T-helper 2 cell treated with Interferon-gamma antibody and Interleukin-4, amounts not matched to agents 100 ng/mL and 5 ng/mL, for 36 hours (primary cell): ENCODE results near the gene CCN6. TPM values are rescaled to one million over a fixed set of nuclear protein-coding genes. Genes with fewer than 3 reads are reported as not detected.

ENCODE experiments used
- intact Hi-C: fragments of 100-400 bp; cut with micrococcal nuclease; formaldehyde crosslinking; loops from one replicate; pipeline ENCODE4 v1.15.1; 2023
- total RNA-seq: library from RNA; stranded (reverse); gene quantifications from 2 replicates; pipeline ENCODE4 v1.2.3, GENCODE V29; 2022

The CCN6 gene
- total RNA-seq, result not detected in 2 replicates

DNA sequence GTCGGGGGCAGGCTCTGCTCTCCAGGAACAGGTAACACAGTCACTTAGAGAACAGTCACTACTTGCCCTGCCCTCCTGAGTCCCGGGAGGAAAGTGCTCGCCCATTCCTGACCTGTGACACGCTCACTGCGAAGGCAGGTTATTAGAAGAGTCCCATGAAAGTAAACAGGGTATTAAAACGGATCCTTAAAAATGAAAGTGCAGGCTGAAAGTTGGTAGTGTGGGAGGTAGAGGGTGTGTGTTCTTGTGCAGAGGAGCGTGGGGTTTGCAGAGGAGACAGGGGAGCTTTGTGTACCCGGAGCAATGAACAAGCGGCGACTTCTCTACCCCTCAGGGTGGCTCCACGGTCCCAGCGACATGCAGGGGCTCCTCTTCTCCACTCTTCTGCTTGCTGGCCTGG, at the start of gene CCN6:
TSS of gene CCN6 (plus strand) at position 104 of the 400 bp plus-strand sequence. CDS start at position 358, 254 bp downstream.
- intact Hi-C loops, result no loop called here

DNA sequence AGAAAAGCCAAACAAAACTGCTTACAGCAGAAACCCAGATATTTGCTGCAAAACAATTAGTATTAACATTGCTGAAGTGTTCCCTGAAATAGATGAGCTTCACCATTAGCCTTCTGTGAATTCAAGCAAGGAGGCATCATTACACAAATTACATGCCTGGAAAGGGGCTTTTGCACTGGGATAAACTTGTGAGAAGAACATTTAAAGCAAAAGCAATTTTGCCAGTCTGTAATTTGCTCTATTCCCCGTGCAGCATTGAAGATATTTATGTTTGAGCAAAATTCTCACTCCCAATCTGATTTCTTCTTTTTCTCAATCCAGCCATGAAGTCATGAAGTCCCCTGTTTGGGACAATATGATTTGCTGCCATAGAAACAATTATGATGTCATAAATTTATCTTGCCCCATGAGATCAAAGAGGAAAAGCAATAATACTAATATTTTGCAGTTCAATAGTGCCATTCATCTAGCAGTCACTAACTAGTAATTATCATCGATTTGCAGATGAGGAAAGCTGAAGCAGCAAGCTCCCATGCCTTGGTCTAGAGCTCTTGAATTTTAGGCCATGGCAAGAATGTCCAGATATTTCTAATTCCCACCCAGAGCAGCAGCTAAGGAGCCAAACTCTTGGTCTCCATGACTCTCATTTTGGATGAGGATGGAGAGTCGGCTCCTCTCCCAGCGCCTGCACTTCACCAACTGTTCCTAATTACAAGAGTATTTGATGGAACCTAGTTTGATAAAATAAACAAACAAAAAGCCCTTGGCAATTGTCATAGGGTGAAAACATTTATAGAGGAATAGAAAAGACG, 49.5 kb upstream of the CCN6 start:
- intact Hi-C loops, result no loop called here

- intact Hi-C loops, result no loop called here
Observed at GRCh38 chr6:112005013-112005371, 48.9 kb upstream of the CCN6 start.

GRCh38 chr6:112007254-112007653, 46.6 kb upstream of the CCN6 start:
- intact Hi-C loops, result no loop called here

GRCh38 chr6:112007805-112008204, 46.1 kb upstream of the CCN6 start:
- intact Hi-C loops, result no loop called here

DNA sequence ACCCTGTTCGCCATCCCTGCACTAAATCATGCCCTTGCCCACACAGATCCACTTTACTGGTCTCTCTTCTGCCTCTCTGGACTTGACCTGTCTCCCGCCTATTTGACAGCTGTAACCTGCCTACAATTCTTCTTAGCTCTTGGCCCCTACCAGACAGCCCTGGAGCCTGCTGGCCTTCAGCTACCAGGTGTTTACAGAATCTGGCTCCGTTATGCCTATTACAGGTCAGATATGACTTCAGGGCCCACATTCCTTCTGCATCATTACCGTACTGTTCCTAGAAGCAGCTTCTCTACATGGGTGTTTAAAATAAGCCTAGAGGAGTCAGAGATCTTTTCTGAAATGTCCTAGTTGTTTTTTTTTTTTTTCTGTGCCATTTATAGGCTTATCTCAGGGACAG, 45.4 kb upstream of the CCN6 start:
- intact Hi-C loops, result no loop called here

- intact Hi-C loops, result loop anchor here (1.0 to 2.0 kb wide), 3 partner anchors 18 to 154 kb away; no protein-coding TSS in a partner anchor
Observed at GRCh38 chr6:112010328-112010727, 43.6 kb upstream of the CCN6 start.

DNA sequence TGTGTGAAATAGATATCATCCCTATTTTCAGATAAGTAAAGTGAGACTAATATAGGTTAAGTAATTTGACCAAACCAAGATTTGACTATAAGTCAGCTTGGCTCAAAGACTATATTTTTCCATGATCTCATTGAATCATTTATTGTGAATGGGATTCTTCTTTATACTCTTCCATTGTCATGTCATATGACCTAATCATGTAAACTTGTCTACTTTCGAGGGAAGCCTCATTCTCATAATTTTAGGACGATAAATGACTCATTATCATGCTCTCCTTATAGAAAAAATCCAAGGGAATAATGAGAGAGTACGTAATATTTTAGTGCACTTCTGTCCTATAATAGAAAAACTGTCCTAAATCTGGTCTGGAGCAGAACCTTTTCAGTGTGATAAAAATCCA, 40.9 kb upstream of the CCN6 start:
- intact Hi-C loops, result no loop called here

DNA sequence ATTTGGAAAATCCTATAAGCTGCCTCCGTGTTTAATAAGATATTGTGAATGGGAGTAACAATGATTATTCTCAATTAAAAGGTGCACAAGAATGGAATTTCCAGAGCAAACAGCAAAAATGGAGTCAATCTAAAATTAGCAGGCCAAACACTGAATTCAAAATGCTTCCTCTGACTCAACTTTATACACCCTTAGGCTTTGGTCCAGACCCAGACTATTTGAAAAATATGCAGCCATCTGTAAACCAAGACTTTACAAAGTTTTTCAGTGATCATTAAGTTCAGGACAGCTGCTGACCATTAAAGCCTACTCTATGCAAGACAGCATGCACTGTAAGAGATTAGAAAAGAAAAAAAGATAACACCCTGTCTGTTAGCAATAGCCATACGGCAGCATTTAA, 39.4 kb upstream of the CCN6 start:
- intact Hi-C loops, result no loop called here

DNA sequence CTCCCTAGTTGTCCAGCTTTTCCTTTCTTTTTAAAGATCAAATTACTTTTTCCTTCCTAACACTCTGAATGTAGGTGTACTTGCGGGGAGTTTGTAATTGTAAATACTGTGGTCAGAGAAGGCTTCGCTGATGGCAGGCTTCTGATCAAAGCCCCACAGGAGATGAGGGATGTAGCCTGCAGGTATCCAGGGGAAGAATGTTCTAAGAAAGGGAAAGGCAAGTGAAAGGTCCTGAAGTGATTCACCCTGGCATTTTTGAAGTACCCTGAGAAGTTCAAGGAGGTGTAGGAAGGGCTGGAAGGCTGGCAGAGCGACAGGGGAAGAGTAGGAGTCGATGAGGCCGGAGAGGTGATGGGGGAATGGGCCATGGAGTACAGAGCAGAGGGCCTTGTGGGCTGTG, 38.2 kb upstream of the CCN6 start:
- intact Hi-C loops, result no loop called here

DNA sequence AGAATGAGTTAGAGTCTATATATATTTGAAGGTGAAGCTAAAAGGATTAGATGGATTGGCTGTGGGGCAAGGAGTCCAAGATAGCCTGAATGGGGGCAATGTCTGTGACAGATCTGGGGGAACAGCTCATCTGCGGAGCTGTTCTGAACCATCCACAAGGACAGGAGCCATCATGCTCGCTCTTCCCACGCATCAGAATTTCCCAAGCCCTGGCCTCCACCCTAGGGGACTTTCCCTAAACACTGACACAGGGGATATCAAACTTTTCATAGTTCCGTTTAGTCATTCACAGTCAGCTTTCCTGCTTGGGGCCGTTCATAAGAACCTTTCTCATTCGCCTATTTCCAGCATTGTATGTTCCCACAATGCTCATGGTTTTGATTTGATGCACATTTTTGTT, 37.6 kb upstream of the CCN6 start:
- intact Hi-C loops, result no loop called here

GRCh38 chr6:112017169-112017568, 36.7 kb upstream of the CCN6 start:
- intact Hi-C loops, result no loop called here

DNA sequence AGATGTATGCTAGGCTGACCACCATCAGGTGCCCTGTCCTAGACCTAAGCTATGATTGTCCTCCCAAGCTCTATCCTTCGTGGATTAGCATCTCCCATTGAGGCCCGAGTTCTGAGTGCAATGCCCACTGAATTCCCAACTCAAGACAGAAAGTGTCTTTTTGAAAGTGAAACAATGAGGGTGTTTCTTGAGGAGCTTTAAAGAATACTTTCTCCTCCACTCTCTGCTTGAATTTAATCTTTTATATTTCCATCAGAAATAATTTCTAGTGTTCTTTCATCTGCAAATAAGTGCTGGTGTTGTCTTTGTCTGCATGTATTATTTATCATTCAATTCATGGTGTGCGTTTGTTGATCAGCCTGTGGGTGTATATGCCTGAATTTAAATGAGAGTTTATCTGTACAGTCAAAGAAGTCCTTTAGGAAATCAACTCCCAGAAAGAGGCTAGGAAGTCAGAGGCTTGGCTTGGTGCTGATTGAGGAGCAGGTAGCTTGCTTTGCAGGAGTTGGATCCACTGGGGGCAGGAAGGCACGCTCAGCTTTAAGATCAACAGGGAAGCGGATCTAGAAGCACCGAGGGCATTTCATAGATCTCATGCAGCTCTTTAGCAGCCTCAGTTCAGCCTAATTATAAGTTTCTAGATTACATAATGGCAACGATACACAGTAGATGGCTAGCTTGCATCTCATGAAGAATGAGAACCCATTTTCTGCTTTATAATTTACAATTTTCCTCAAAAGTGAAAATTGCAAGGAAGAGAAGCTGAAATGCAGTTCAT, 36.0 kb upstream of the CCN6 start:
- intact Hi-C loops, result no loop called here

DNA sequence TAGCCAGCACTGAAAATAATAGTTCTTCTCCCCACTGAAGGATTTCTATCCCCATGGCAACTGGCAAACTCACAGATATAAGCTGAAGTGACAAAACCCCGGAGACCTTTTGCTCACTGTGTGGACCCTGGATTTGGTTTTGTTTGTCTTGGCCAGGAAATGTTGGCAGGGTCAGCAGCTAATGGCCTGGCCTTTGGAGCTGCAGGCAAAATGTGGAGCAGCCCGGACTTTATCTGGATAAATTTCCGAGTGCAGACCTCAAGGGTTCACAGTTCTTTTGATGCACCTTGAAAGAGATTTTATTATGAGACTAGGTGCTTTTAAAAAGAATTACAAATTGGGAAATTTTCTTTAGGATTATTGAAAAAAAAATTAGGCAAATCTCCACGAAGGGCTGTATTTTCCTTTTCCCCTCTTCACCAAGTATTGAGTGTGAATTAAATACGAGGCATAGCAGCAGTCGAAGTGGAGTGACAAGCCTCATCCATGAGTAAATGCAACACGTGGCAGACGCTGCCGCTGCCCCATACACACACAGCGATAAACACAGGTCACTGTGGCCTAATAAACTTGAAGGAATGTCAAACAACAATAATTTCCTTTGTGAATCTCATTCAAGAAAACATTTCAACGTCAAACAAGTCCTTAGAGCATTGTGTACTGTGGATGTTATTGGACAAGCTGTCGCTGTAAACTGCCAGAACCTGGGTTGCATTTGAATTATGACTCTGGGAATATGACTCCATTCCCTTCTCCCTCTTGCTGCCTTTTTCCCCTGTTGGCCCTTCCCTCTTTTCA, 35.1 kb upstream of the CCN6 start:
- intact Hi-C loops, result no loop called here

DNA sequence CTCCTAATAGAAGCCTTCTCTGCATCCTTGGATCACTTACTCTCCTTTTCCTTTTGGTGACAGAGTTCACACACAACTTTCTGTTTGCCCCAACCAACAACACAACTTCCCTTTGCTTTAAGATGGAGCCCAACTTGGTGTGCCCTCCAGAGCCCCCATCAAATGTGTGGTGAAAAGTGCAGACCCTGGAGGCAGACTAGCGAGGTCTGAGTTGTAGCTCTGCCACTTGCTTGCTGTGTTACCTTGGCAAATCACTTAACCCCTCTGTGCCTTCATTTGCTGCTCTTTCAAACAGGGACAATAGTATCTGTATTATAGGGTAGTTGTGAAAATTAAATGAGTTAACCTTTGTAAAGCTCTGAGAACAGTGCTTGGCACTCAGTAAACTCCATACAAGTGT, 34.3 kb upstream of the CCN6 start:
- intact Hi-C loops, result no loop called here

- intact Hi-C loops, result no loop called here
Observed at GRCh38 chr6:112021691-112022310, 32.1 kb upstream of the CCN6 start.

- intact Hi-C loops, result no loop called here
Observed at GRCh38 chr6:112022749-112023148, 31.2 kb upstream of the CCN6 start.

DNA sequence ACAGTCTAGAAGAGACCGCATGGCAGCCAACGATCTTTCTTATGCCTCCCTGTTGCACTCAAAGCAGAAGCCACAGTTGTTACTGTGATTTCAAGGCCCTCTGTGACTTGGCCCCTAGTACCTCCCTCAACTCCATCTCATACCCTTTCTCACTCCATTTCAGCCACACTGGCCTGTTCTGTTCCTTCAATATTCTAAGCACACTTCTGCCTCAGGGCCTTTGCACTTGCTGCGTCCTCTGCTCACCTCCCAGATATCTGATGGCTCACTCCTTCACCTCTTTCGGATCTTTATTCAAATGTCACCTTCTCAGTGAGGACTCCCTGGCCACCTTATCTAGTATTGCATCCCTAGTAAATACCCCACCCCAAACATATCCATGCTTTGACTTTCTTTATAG, 29.4 kb upstream of the CCN6 start:
- intact Hi-C loops, result no loop called here

- intact Hi-C loops, result loop anchor here (5.0 kb wide), 2 partner anchors 190 to 275 kb away; no protein-coding TSS in a partner anchor
Observed at GRCh38 chr6:112026933-112027332, 27.0 kb upstream of the CCN6 start.

- intact Hi-C loops, result loop anchor here (1.0 to 5.0 kb wide), 4 partner anchors 15 to 276 kb away; no protein-coding TSS in a partner anchor
Observed at GRCh38 chr6:112027942-112028674, 25.8 kb upstream of the CCN6 start.
